ENCODE data around the gene PITPNM3. TPM values are rescaled to one million over a fixed set of nuclear protein-coding genes. Genes with fewer than 3 reads are reported as not detected.
"Not testable (repeated sequence)": the region's sequence is repeated elsewhere in the genome, so short reads cannot be mapped to it uniquely, and the experiment has no call there.

Gene PITPNM3
- total RNA-seq, 1 experiment from 2014 or later: 1.4 TPM

DNA sequence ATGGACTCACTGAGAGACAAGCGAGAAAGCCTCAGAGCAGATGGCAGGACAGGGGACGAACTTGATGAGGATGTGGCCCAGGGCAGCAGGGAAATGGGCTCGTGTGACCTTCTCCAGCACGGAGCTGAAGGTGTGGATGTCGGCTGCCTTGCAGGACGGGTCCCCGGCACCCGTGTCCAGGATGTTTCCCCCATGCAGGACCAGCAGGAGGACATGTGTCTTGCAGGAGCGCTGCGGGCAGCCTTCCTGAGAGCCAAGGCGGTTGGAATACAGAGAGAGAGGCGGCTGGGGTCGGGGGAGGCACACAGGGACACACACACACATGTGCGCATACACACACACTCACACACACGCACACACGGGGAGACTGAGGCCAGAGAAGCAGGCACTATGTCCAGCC lies 72.8 kb downstream of the PITPNM3 start:
- DNase-seq: no peak
- Histone ChIP-seq H3K27me3 (no peaks in the 10 kb centered on the region), H3K9me3 (no peaks in the 10 kb centered on the region), H3K4me3 (no peak overlapping the region), H3K36me3 (no peaks in the 10 kb centered on the region)

DNA sequence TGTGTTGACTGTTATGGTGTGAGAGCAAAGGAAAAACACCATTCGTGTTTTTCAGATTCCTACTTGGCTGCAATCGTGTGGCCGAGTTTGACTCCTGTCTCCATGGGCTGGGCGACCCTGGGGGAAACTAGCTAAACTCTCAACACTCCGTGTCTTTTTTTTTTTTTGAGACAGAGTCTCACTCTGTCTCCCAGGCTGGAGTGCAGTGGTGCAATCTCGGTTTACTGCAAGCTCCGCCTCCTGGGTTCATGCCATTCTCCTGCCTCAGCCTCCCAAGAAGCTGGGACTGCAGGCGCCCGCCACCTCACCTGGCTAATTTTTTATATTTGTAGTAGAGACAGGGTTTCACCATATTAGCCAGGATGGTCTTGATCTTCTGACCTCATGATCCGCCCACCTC lies 73.6 kb downstream of the PITPNM3 start:
- H3K4me3 ChIP-seq, H3K27me3 ChIP-seq, H3K9me3 ChIP-seq, H3K36me3 ChIP-seq, DNase-seq: not testable (repeated sequence)

DNA sequence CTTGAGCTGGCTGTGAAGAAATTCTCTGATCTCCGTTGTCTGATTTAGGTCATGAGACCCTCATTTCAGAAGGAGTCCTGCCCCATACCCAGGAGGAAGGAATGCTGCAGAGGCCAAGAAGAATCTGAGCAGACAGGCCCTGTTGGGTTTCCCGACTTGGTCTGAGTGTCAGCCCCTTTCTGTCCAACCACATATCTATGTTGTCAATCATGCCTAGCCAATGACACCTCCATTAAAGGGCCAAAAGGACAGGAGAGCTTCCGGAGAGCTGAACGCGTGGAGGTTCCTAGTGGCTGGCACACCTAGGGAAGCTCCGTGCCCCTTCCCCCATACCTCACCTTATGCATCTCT lies 74.3 kb downstream of the PITPNM3 start:
- no peaks in the 10 kb centered on the region for H3K27me3 ChIP-seq
- no peak overlapping the region for H3K4me3 ChIP-seq
- H3K36me3 ChIP-seq: no peaks in the 10 kb centered on the region
- DNase-seq: no peak
- H3K9me3 ChIP-seq: no peaks in the 10 kb centered on the region

DNA sequence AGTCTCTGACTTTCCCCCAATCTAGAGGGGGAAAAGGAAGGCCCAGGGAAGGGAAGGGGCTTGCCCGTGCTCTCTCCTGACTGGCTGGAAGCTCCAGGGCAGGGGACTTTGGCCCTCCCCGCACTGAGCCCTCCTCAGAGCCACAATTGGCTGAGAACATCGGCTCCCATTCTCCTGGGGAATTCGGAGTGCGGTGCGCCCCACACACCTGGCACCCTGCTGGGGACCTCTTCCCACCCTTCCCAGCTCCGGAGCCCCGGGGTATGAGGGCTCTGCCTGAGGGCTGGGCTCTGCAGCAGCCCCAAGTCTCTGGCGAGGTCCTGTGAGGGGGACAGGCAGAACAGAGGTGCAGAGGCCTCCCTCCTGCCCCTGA lies 76.1 kb downstream of the PITPNM3 start:
- Histone ChIP-seq H3K4me3 (no peak overlapping the region), H3K36me3 (no peaks in the 10 kb centered on the region), H3K9me3 (no peaks in the 10 kb centered on the region), H3K27me3 (no peaks in the 10 kb centered on the region)
- DNase-seq: no peak

DNA sequence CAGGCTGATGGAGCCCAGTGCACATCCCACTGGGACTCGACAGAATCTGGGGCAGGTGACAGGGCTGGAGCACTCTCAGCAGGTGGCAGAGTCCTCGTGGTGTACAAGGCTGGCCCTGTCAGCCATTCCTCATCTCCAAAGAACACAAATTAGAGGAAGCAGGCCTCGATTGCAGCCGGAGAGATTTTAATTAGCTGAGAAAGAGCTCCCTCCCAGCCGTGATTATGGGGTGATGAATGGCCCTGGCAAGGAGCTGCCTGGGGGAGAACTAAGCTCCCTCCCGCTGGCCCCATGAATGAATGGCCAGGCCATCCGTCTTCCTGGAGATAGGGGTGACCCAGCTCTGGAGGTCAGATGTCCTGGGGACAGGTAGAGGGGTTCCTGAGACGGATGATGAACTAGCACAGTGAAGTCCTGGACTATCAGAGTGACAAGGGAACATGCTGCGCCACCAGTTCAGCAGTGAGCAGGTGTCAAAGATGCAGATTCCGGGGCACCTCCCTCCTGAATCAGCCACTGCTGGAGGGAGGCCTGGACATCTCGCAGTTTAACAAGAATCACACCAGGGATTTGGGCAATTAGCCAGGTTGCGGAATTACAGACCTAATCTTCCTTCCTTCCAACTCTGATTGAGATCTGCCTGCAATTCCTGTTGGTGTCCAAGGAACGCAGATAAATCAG lies 76.6 kb downstream of the PITPNM3 start:
- no peak overlapping the region for H3K4me3 ChIP-seq
- no peak for DNase-seq
- H3K27me3 ChIP-seq: no peaks in the 10 kb centered on the region
- H3K9me3 ChIP-seq: no peaks in the 10 kb centered on the region
- no peaks in the 10 kb centered on the region for H3K36me3 ChIP-seq

DNA sequence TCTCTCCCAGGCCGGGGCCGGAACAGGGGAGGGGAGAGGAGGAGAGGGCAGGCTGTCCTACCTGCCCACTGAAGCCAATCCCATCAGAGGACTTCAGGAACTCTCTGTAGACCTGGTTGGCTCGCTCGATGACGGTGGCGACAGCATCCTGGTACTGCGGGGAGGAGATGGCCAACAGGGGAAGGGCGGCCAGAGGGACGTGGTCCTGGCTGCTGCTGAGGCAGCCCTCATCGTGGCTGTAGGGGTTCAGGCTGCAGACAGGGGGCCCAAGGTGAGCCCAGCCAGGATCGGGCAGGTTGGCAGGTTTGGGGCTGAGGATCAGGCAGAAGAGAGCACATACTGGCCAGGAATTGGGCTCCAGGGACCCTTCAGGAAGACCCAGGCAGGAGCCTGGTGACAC lies 77.9 kb downstream of the PITPNM3 start:
- no peak overlapping the region for H3K4me3 ChIP-seq
- no peaks in the 10 kb centered on the region for H3K36me3 ChIP-seq
- no peak for DNase-seq
- H3K9me3 ChIP-seq: no peaks in the 10 kb centered on the region
- H3K27me3 ChIP-seq: no peaks in the 10 kb centered on the region

DNA sequence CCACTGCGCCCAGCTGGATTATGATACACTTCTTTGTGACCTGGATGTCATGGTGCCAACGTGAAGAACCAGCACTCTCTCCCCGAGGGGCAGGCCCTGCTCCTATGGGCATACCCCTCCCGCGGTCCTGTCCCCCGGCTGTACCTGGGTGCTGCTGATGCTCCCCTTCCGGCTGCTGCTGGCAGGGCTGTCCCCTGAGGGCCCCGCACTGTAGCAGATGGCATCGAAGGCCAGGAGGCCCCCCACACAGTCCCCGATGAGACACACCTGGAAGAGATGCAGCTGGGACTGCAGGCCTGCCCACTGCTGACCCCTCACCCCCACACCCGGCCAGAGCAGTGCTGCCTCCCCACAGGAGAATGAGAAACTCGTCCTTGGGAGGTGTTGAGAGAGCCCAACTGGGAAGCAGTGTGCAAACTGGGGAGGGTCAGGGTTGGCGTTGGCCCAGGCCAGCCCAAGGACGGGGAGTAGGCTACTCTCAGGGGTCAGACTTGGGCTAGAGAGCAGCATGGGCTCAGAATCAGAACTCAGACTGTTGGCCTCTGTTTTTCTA lies 78.4 kb downstream of the PITPNM3 start:
- DNase-seq: no peak
- no peaks in the 10 kb centered on the region for H3K27me3 ChIP-seq
- H3K4me3 ChIP-seq: no peak overlapping the region
- H3K9me3 ChIP-seq: no peaks in the 10 kb centered on the region
- H3K36me3 ChIP-seq: no peaks in the 10 kb centered on the region

DNA sequence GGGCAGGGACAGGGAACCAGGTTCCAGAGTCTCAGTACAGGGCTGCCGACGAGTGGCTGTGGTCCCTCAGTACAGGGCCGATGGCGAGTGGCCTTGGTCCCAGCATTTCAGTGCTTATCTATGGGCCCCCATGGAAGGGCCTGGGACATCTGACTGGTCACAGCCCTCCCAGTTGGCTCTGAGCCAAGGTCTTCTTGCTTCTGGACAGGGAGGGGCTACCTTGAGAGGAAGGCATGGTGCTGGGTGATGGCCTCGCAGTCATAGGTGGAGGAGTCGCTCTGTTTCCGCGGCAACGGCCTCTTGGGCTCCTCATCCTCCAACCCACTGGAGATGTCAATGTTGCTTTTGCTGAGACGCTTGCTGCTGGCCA lies 79.6 kb downstream of the PITPNM3 start:
- no peak for DNase-seq
- H3K27me3 ChIP-seq: no peaks in the 10 kb centered on the region
- no peaks in the 10 kb centered on the region for H3K36me3 ChIP-seq
- no peak overlapping the region for H3K4me3 ChIP-seq
- no peaks in the 10 kb centered on the region for H3K9me3 ChIP-seq

DNA sequence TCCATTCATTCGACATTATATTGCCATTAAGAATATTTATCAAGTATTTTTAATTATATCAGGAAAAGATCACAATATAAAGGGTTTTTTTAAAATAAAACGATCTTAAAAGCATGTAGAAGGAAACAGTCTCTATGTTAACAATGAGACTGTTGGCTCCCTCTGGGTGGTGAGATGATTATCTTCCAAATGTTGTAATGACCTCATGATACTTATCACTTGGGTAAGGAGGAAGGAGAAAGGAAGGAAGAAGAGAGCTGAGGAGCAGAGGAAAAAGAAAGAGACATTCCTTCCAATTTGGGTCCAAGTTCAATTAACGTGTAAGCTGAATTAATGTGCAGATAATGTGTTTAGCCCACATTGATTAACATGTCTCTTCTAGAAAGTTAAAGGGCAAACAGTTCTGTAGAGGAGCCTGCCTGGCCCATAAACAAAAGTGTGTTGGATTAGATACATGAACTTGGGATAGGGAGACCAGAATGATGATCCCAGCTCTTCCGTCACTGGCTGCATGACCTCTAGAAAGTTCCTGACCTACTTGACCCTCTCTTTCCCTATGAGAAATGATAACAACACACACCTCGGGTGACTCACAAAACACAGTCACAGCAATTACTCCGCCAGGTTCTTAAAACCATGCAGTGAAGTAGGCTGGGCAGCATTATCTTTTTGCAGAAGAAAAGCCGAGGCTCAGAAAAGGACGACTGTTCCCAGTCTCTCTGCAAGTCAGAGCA lies 80.1 kb downstream of the PITPNM3 start:
- Histone ChIP-seq H3K36me3 (no peaks in the 10 kb centered on the region), H3K27me3 (no peaks in the 10 kb centered on the region), H3K4me3 (no peak overlapping the region), H3K9me3 (no peaks in the 10 kb centered on the region)
- no peak for DNase-seq

DNA sequence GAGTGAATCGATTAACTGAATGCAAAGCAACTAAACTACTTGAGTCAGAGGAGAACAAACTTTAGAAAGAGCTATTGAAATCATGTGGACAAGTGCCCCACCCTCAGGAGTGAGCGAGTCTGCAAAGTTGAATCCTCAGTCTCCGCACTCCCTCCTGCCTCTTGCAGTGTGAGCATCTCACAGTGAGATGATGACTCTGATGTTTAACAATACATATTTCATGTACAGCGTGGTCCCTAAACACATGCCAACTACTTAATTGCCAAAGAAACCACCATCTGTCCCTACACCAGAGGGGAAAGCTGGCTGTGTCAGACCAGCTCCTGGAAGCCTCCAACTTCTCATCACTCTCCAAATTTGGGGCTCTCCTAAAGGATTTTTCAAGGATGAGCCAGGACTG lies 80.9 kb downstream of the PITPNM3 start:
- no peaks in the 10 kb centered on the region for H3K27me3 ChIP-seq
- no peak overlapping the region for H3K4me3 ChIP-seq
- DNase-seq: no peak
- no peaks in the 10 kb centered on the region for H3K36me3 ChIP-seq
- H3K9me3 ChIP-seq: no peaks in the 10 kb centered on the region

DNA sequence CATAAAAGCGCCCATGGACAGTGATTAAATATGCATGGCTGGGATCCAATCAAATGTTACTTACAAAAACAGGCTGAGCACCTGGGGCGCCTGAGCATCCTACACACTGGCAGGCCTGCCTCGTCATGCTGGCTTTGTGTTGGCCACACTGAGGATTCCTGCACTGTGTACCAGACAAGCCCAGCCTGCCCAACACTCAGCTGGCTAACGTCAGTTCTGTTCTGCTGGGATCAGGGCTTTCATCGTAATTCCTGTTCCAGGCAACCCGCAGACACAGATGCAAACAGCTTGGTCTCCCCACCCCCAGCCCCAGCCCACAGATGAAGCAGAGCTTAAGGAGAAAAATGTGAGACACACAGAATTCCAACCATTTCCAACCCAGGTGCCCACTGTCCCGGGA lies 81.4 kb downstream of the PITPNM3 start:
- no peaks in the 10 kb centered on the region for H3K36me3 ChIP-seq
- no peaks in the 10 kb centered on the region for H3K9me3 ChIP-seq
- DNase-seq: no peak
- no peaks in the 10 kb centered on the region for H3K27me3 ChIP-seq
- H3K4me3 ChIP-seq: no peak overlapping the region

DNA sequence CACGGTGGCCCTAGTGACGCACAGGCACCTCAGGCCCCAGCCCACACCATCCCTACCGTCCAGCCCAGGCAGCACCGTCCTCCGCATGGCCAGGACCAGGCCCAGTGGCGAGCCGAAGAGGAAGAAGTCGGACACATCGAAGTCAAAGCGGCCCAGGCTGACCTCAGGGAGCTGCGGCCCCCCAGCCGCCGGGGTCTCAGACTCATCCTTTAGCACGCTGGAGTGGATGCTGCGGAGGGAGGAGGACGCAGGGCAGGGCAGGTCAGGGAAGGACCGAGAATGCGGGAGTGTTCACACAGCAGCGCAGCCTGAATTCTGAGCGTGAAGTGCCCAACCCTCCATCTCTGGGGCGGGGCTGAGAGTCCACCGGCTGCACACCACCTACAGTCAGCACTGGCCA lies 82.0 kb downstream of the PITPNM3 start:
- H3K4me3 ChIP-seq: no peak overlapping the region
- H3K27me3 ChIP-seq: no peaks in the 10 kb centered on the region
- no peak for DNase-seq
- H3K9me3 ChIP-seq: no peaks in the 10 kb centered on the region
- no peaks in the 10 kb centered on the region for H3K36me3 ChIP-seq

DNA sequence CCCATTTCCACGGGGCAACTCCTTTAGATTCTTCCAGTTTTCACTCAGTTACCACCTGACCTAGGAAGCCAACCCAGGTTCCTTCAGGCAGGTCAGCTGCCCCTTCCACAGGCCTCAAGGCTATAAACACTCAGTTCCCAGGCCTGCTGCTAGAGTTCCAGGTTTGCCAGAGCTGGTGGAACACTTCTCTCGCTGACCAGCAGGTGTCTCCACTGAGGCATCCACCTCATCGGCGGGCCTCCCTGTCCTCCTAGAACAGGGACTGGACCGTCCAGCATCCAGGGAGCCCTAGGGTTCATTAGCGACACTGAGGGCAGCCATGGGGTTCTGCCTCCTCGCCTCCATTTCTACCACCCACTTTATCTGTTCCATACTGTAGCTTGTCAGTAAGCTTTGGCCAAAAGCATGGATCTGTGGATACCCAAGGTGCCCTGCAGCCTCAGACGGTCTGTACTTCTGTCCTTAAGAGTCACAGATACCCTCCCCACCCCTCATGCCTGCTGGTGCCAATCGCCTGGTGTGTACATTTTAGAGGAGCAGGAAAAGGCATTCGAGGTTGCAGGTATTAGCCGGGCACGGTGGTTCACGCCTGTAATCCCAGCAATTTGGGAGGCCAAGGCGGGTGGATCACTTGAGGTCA lies 83.1 kb downstream of the PITPNM3 start:
- no peaks in the 10 kb centered on the region for H3K36me3 ChIP-seq
- no peak overlapping the region for H3K4me3 ChIP-seq
- H3K9me3 ChIP-seq: no peaks in the 10 kb centered on the region
- DNase-seq: peak; percentile 57
- no peaks in the 10 kb centered on the region for H3K27me3 ChIP-seq

DNA sequence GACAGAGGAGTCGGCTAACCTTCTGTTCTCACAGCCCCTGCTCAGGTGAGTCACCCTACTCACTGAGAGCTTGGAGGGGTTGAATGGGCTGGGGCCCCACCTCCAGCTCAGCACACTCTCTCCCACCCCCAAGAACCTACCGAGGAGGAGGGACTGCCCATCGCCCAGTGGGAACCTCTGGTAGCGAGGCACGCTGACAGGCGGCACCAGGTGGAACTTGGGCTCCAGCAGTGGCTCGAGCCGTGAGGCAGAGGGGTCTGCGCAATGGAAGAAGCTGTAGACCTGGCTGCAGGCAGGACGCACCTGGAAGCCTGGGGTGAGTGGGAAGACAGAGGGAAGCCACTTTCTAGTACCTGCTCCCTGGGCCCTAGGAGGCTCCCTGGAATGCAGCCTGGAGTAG lies 83.8 kb downstream of the PITPNM3 start:
- no peaks in the 10 kb centered on the region for H3K27me3 ChIP-seq
- DNase-seq: no peak
- no peaks in the 10 kb centered on the region for H3K9me3 ChIP-seq
- no peak overlapping the region for H3K4me3 ChIP-seq
- no peaks in the 10 kb centered on the region for H3K36me3 ChIP-seq

DNA sequence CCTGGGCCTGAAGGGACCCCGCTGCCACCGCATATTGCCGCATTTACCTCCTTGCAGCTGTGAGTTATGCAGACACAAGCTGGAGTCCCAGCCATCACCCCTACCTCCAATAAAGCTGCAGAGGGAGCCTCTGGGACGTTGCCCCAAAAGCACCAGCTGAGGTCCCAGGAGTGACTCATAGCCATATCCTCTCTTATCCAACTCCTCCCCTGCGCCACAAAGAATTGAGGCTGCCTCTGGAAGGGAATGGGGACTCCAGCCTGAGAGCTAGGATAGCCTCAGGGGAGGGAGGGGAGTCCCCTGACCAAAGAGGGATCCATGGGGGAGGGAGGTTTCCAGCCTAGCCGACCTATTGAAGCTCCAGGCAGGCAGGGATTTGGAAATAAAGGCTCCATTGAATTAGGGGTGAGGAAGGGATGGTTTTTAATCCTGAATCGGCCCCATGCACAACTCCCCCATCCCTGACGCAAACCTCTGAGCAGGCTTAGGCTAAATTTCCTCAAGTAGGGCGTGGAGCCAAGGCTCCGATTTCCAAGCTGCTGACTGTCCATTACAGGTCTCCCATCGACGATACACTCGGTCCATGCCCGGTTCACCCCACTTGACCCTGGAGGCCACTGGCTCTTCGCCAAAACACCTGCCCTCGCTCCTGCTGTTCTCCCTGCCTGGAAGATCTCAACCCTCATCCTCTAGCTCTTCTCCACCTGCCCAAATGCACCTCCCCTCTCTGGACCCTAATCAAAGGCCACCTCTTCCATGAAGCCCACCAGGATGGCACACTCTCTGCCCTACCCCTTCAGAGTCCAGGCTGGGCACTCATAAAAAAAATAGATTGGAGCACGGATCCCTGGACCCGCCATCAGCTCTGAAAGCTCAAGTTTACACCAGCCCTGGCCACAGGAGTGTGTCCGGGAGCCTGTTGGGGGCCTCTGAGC lies 84.6 kb downstream of the PITPNM3 start:
- H3K4me3 ChIP-seq: no peak overlapping the region

DNA sequence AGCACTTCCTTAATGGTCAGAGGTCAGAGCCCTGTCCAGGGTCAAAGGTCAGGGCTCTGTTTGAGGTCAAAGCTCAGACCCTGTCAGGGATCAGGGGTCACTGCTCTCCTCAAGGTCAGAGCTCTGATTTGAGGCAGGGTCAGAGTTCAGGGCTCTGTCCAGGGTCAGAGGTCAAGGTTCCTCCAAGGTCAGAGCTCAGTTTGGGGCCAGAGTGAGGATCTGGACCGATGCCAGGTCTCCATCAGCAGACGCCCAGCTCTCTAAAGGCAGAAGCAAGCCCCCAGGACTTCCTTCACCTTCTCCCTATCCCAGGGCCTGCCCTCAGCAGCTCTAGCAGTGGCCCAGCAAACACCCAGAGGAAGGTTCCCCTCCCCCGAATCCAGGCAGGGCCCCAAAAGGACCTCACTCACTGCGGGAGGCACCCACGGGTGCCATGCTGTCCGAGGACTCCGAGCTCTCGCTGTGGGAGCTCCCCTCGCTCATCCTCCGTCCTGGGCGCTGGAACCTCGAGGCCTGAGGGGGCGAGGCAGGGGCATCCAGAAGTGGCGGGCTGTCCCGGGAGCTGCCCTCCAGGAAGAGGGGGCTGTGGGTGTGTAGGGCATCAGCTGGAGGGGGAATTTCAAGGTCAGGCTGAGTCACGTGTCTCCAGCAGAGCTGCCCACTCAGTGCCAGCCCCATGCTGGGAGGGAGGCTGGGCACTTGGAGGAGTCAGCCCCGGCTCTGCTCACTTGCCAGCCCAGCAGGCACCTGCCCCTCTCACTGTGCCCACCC lies 85.4 kb downstream of the PITPNM3 start:
- Histone ChIP-seq H3K36me3 (no peaks in the 10 kb centered on the region), H3K9me3 (no peaks in the 10 kb centered on the region), H3K27me3 (no peaks in the 10 kb centered on the region), H3K4me3 (no peak overlapping the region)
- DNase-seq: peak; percentile 62

More for the DNA sequence above, 84.6 kb downstream of the PITPNM3 start:
- H3K27me3 ChIP-seq: no peaks in the 10 kb centered on the region
- H3K9me3 ChIP-seq: no peaks in the 10 kb centered on the region
- DNase-seq: peak; percentile 74
- H3K36me3 ChIP-seq: no peaks in the 10 kb centered on the region

Data from MG63 (cell line).